IMR-90 (cell line): ENCODE measurements around the gene TRIML1. TPM values are rescaled to one million over a fixed set of nuclear protein-coding genes. Genes with fewer than 3 reads are reported as not detected.

ENCODE experiments used
- ATAC-seq: fragments of 200-7000 bp; cut with Tn5 transposase; 2 replicates; pipeline ENCODE4 v1.9.1; 2020; ENCODE audit warnings: low read depth, mild to moderate bottlenecking, moderate library complexity
- BruUV-seq: library from RNA; stranded (reverse); fragments of 400-500 nt; replicated peaks from 2 replicates; lab custom pipeline; 2021; lab: Mats Ljungman, UMichigan
- CTCF ChIA-PET: fragments of 300-600 bp; formaldehyde crosslinking; extraction: SDS; loops from one replicate; lab custom pipeline; 2021; ENCODE audit warnings: antibody characterized with exemption; lab: Yijun Ruan, JAX
- POLR2A ChIA-PET: fragments of 300-600 bp; sonication (Branson Sonifier 250); formaldehyde crosslinking; loops from one replicate; lab custom pipeline; 2022; ENCODE audit warnings: antibody characterized with exemption; ENCODE audit not compliant: unreplicated experiment; lab: Charles Lee
- DNase-seq: peaks from one replicate; pipeline ENCODE4 v3.0.0; 2013
- H2AFZ ChIP-seq: replicated peaks from 2 replicates; pipeline ENCODE3; 2013; ENCODE audit warnings: low read length, mild to moderate bottlenecking; ENCODE audit not compliant: poor library complexity
- H2AK5ac ChIP-seq: 2 replicates; pipeline ENCODE4 v1.6.1; 2013; ENCODE audit warnings: low read depth, low read length, inconsistent platforms
- H2AK9ac ChIP-seq: replicated peaks from 2 replicates; pipeline ENCODE3; 2013; ENCODE audit warnings: mild to moderate bottlenecking, low read depth, low read length, moderate library complexity; ENCODE audit not compliant: poor library complexity
- H2BK120ac ChIP-seq: 2 replicates; pipeline ENCODE4 v1.6.1; 2013; ENCODE audit warnings: low read depth, low read length, inconsistent platforms
- H2BK15ac ChIP-seq: 3 replicates; pipeline ENCODE4 v1.6.1; 2013; ENCODE audit warnings: low read depth, low read length, inconsistent platforms
- H2BK20ac ChIP-seq: 2 replicates; pipeline ENCODE4 v1.6.1; 2013; ENCODE audit warnings: low read depth, mild to moderate bottlenecking, inconsistent platforms, low read length, moderate library complexity
- H2BK5ac ChIP-seq: 2 replicates; pipeline ENCODE4 v1.6.1; 2013; ENCODE audit warnings: mild to moderate bottlenecking, low read depth, low read length, inconsistent platforms; ENCODE audit not compliant: poor library complexity, severe bottlenecking
- H3K14ac ChIP-seq: replicated peaks from 2 replicates; pipeline ENCODE4 v1.6.1; 2013; ENCODE audit warnings: low read depth, low read length, inconsistent platforms
- H3K18ac ChIP-seq: 2 replicates; pipeline ENCODE4 v1.6.1; 2013; ENCODE audit warnings: low read depth, low read length, control low read depth
- H3K23ac ChIP-seq: 2 replicates; pipeline ENCODE4 v1.6.1; 2013; ENCODE audit warnings: low read depth, low read length, inconsistent platforms
- H3K27ac ChIP-seq: 2 replicates; pipeline ENCODE4 v1.5.1; 2013; ENCODE audit warnings: mild to moderate bottlenecking, control low read depth, low read length; ENCODE audit not compliant: insufficient read depth
- H3K27me3 ChIP-seq: 2 replicates; pipeline ENCODE4 v1.6.1; 2013; ENCODE audit warnings: low read length; ENCODE audit not compliant: control insufficient read depth, insufficient read depth
- H3K36me3 ChIP-seq: 2 replicates; pipeline ENCODE4 v1.6.1; 2013; ENCODE audit warnings: low read length, mixed read lengths; ENCODE audit not compliant: control insufficient read depth, insufficient read depth
- H3K4ac ChIP-seq: 2 replicates; pipeline ENCODE4 v1.6.1; 2013; ENCODE audit warnings: low read depth, low read length, inconsistent platforms
- H3K4me1 ChIP-seq: 2 replicates; pipeline ENCODE4 v1.6.1; 2013; ENCODE audit warnings: low read length, mixed read lengths; ENCODE audit not compliant: control insufficient read depth, insufficient read depth
- H3K4me2 ChIP-seq: 2 replicates; pipeline ENCODE4 v1.6.1; 2013; ENCODE audit warnings: low read depth, mild to moderate bottlenecking, control low read depth, low read length, moderate library complexity
- H3K4me3 ChIP-seq: 2 replicates; pipeline ENCODE4 v1.5.1; 2013; ENCODE audit warnings: low read depth, mild to moderate bottlenecking, control low read depth, low read length, moderate library complexity; ENCODE audit not compliant: insufficient read depth
- H3K56ac ChIP-seq: 2 replicates; pipeline ENCODE4 v1.6.1; 2013; ENCODE audit warnings: low read length, inconsistent platforms; ENCODE audit not compliant: insufficient read depth; ENCODE audit errors: extremely low read depth
- H3K79me1 ChIP-seq, 2 experiments: 2 replicates each; pipeline ENCODE4 v1.6.1; 2013; ENCODE audit warnings: low read length in 2 of 2, inconsistent platforms in 1 of 2, low read depth in 1 of 2
- H3K9ac ChIP-seq: 2 replicates; pipeline ENCODE4 v1.6.1; 2013; ENCODE audit warnings: low read depth, low read length, control low read depth
- H3K9me1 ChIP-seq: 2 replicates; pipeline ENCODE4 v1.6.1; 2013; ENCODE audit warnings: low read length, inconsistent platforms; ENCODE audit not compliant: insufficient read depth
- H3K9me3 ChIP-seq: 2 replicates; pipeline ENCODE4 v1.6.1; 2013; ENCODE audit warnings: low read length; ENCODE audit not compliant: control insufficient read depth, insufficient read depth
- H4K20me1 ChIP-seq: 2 replicates; pipeline ENCODE4 v1.6.1; 2013; ENCODE audit warnings: low read length, inconsistent platforms; ENCODE audit not compliant: insufficient read depth
- H4K5ac ChIP-seq: 2 replicates; pipeline ENCODE4 v1.6.1; 2013; ENCODE audit warnings: mild to moderate bottlenecking, low read depth, low read length, control low read depth
- H4K8ac ChIP-seq, 2 experiments: 2 replicates each; pipeline ENCODE4 v1.6.1; 2013; ENCODE audit warnings: low read depth in 2 of 2, low read length in 2 of 2, control low read depth in 1 of 2, inconsistent platforms in 1 of 2
- H4K91ac ChIP-seq: 2 replicates; pipeline ENCODE4 v1.6.1; 2013; ENCODE audit warnings: low read depth, low read length, inconsistent platforms; ENCODE audit not compliant: insufficient read depth
- FOS ChIP-seq: fragments of 150-350 bp; IDR thresholded peaks from 2 replicates; pipeline ENCODE4 v1.6.1; 2016; ENCODE audit warnings: low read depth, low read length
- POLR2A ChIP-seq: IDR thresholded peaks from 2 replicates; pipeline ENCODE4 v1.6.1; 2012; ENCODE audit warnings: mild to moderate bottlenecking, low read depth, low read length
- WGBS, 2 experiments: methylation state at CpG; one replicate each; pipeline versions ENCODE4 v1.1.5 to v1.1.7; 2013; ENCODE audit warnings: missing lambda C conversion rate in 2 of 2; ENCODE audit not compliant: insufficient read length in 1 of 2; ENCODE audit errors: extremely low coverage in 2 of 2; 5-methylcytosine and 5-hydroxymethylcytosine counted together
- dilution Hi-C: fragments of 300-500 bp; cut with HindIII; formaldehyde crosslinking; loops from one replicate; pipeline ENCODE4 v1.14.3; 2018; ENCODE audit warnings: low sequenced_read_pairs; ENCODE audit not compliant: unreplicated experiment
- in situ Hi-C: fragments of 300-500 bp; cut with MboI; formaldehyde crosslinking; loops from 3 replicates; pipeline ENCODE4 v1.14.3; 2019; ENCODE audit warnings: low sequenced_read_pairs, inconsistent platforms, mixed read lengths
- intact Hi-C: fragments of 100-400 bp; cut with micrococcal nuclease; formaldehyde crosslinking; loops from 2 replicates; pipeline ENCODE4 v1.10.0; 2022
- polyA plus RNA-seq, 3 experiments: library from polyadenylated mRNA; depleted of rRNA; stranded (reverse); fragments of >200 nt; gene quantifications; 2 replicates each; pipeline ENCODE4 v1.2.3, GENCODE V29; 2012; ENCODE audit warnings: low replicate concordance in 1 of 3
- total RNA-seq: library from RNA; depleted of rRNA; stranded (reverse); fragments of >200 nt; gene quantifications from 2 replicates; pipeline ENCODE4 v1.2.3, GENCODE V29; 2012

The TRIML1 gene
- total and polyA plus RNA-seq, 2 of the 4 experiments (the other 2 are of a cell fraction) = not detected

GRCh38 chr4:188175288-188175687, 36.0 kb downstream of the TRIML1 start:
- no peak overlapping the region for H2AK5ac ChIP-seq
- H3K36me3 ChIP-seq = no peaks in the 10 kb centered on the region
- no peak overlapping the region for H4K5ac ChIP-seq
- POLR2A ChIA-PET = no interaction called here
- CTCF ChIA-PET = no interaction called here
- H3K27ac ChIP-seq = no peak overlapping the region
- TF ChIP-seq POLR2A (no peak), FOS (peak; percentile 26; the same call in 1 of the 2 replicates)
- ATAC-seq (no peak), DNase-seq (peak; percentile 28)
- no peaks in the 10 kb centered on the region for H3K9me1 ChIP-seq
- no peaks in the 10 kb centered on the region for H3K27me3 ChIP-seq
- no peaks in the 10 kb centered on the region for H3K4me1 ChIP-seq
- no peak overlapping the region for H2BK15ac ChIP-seq
- H4K8ac ChIP-seq = no peak overlapping the region
- H3K79me1 ChIP-seq = no peaks in the 10 kb centered on the region
- H3K4me2 ChIP-seq = no peak overlapping the region
- no peak overlapping the region for H3K4ac ChIP-seq
- intact Hi-C loops = no loop called here
- no peak overlapping the region for H2BK20ac ChIP-seq
- H3K14ac ChIP-seq = no peak overlapping the region
- BruUV-seq = no TSS peak
- dilution Hi-C loops = no loop called here
- no peak overlapping the region for H2AK9ac ChIP-seq
- H3K9ac ChIP-seq = no peak overlapping the region
- H3K18ac ChIP-seq = no peak overlapping the region
- 60% methylated on average over 3 of the region's 6 CpGs; no CpG with 5 or more reads in 1 of the 2 experiments for WGBS, 2 experiments
- no peaks in the 10 kb centered on the region for H4K20me1 ChIP-seq
- H2AFZ ChIP-seq = no peak overlapping the region
- in situ Hi-C loops = no loop called here
- H3K4me3 ChIP-seq = no peak overlapping the region
- no peak overlapping the region for H2BK5ac ChIP-seq
- H3K23ac ChIP-seq = no peak overlapping the region
- peaks cover 2% of the 10 kb centered on the region; the same call in 1 of the 2 replicates for H3K9me3 ChIP-seq
- H2BK120ac ChIP-seq = no peak overlapping the region
- H4K91ac ChIP-seq = no peak overlapping the region
- H3K56ac ChIP-seq = no peak overlapping the region
